Ureter (tissue), 1 donor: ENCODE results near the gene TANC1. TPM values are rescaled to one million over a fixed set of nuclear protein-coding genes. Genes with fewer than 3 reads are reported as not detected.

Experiments used
- DNase-seq: peaks from one replicate; pipeline ENCODE4 v3.0.0-alpha.2; 2020; ENCODE audit warnings: low spot score
- total RNA-seq: library from RNA; stranded (reverse); gene quantifications from one replicate; pipeline ENCODE4 v1.2.4, GENCODE V29; 2023
- donor health status: DM: yes; HTN: yes; CAD: no.

TANC1 gene
- total RNA-seq, 1 donor from 2014 or later: 62.9 TPM

DNA sequence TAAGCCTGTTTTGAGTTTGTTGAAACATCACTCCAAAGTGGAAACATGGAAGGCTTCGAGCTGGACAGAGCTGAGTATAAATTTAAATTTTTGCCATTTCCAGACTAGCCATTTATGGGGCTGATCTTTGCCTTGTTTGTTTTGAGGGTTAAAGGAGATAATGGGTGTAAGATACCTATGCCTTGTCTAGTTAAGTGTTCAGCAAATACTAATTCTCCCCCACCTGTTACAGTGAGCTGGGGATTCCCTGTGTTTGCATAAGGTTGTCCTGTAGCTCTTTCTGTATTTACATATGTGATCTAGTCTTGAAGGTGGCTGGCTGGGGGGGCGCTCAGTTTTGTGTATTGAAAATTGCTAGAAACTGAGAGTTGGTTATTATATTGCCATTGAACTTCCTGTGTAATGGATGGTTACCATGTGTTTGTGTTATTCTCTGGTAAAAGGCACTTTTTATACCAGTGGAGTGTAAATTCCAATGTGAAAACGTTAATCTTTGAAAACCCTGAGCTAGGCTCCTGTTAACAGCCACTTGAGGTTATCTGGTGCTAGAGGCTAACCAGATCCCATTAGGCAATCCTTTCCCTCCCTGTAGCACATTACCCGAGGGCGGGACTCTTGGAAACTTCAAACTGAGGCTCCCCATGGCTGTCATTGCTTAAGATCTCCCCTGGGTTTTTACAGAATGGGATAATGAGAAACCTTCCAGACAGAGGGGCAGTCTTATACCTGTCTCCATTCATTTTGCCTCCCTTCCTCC, 26.7 kb downstream of the TANC1 start:
- no peak for DNase-seq

DNA sequence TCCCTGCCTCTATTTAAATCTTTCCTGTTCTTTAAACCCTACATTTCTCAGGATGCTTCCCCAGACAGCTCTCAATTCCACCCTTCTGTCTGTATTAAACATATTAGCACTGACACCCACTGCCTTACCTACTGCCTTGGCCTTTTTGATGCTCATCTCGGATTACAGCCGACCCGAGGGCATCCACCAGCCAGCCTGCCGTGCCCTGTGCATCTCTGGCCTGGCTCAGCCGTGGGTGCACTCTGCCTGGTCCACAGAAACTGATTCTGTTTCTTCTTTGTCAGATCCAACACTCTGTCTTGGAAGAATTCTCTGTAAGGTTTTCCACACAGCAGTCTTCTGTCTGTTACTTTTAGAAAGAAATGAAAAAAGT, 27.2 kb downstream of the TANC1 start:
- no peak for DNase-seq

DNA sequence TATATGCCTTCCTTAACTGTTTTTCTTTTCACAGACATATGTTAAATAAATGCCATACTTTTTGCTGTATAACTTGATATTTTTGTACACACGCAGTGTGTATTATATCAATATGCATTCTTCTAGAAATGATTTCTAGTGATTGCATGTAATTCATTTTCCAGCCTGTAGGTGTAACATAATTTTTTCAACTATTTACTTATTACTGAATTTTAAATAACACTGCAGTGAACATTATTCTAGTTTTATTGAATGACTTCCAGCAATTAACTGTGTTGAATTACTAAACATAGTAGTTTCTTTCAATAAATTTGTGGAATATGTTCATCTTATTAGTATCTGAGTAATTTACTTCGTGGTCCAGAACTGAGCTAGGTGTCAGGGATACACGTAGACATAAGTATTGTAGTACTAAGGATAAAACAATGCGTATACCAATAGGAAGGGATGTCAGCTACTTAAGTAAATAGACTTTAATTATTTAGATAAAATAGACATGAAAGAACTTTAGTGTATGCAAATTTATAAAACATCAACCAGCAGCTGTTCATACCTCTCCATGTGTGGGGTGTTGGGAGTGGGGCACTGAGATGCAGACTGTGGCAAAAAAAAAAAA, 28.0 kb downstream of the TANC1 start:
- DNase-seq: no peak

DNA sequence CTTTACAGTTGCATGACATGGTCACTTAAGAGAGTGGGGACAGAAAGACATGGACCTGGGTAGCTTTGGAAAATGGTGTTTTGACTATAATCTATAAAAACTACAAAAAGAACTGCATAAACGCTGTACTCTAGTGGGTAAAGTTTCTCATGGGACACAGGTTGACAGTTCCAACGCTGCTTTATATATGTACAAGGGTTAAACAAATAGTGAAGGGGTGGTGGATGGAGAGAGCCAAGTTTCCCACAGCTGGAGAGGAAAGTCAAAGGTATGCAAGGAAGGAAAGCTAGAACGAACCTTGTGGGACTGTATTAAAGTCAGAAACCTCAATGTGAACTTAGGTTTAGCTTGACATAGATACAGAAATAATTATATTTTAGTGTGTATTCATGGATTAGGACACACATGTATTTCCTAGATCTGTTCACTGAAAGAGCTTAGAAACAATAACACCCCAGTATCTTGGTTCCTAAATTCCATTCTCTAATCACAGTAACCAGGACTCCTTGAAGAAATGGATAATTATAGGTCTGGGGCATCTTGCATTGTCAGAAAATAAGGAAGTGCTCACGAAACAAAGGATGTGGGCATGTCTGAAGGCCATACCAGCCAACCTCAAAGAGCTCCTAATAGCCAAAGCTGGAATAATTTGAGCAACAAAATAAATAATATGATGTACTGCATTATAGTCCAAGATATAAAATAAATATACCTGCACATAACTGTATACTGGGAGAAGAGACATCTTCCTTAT, 28.8 kb downstream of the TANC1 start:
- DNase-seq: no peak

DNA sequence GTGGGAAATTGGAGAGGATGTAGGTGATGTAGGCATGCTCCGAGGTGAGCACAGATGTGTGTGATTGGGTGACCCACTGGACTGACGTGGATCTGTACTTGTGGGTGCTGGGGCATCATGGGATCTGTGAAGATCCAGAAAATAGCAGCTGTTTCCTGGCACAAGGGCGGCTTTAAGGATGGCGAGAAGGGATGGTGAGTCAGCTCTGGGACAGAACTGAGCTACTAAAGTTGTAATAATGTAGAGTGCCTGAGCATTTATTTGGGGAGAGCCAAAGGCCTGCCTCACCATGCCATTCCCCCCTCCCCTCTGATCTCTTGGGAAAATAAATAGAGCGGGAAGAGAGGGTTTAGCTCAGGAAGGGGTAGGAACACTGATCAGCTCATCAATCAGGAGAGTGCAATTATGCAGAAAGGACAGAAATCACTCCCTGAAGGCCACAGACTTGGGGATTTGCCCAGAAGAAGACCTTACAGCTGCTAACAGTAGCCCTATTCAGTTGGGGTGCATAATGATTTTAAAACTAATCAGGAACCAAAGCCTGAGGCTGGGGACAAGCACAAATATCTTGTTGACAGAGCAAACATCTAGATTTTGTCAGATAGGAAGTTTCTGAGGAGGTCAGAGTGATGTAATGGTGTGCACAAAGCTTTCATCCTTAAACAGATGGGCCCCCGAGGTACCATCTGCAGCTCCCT, 30.3 kb downstream of the TANC1 start:
- no peak for DNase-seq

DNA sequence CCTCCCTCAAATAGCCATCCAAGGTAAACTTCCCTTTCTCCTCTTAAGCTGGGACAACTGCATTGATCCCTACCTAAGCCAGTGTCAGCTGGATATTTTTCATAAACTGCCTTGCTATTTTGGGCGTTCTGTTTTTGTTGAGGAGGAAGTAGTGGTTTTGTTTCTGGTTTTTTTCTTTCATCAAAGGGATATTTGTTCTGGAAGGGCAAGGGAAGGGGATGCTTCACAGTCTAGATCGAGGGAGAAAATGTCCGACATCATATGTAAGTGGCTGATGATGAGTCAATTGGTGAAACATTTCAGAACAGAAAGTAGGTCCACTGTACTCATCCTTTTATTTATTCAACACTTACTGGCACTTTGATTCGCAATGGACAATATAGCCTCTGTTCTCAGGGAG, 31.0 kb downstream of the TANC1 start:
- no peak for DNase-seq

DNA sequence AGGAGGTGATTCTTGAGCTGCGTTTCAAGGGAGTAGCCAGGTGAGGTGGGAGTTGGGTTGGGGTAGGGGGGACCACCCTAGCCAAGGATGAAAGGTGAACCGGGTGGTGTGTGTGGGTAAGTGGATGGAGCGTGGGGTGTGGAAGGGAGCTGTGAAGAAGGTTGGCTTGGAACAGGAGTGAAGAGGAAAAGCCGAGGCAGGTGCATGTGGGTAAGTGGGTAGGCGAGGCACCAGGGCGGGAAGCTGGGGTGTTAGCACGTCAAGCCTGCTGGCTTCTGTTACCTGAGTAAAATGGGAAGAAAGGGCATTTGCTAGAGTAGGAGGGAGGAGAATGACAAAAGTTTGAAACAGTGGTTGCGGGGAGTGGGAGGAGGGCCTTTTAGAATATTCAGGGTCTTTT, 31.6 kb downstream of the TANC1 start:
- DNase-seq: no peak

DNA sequence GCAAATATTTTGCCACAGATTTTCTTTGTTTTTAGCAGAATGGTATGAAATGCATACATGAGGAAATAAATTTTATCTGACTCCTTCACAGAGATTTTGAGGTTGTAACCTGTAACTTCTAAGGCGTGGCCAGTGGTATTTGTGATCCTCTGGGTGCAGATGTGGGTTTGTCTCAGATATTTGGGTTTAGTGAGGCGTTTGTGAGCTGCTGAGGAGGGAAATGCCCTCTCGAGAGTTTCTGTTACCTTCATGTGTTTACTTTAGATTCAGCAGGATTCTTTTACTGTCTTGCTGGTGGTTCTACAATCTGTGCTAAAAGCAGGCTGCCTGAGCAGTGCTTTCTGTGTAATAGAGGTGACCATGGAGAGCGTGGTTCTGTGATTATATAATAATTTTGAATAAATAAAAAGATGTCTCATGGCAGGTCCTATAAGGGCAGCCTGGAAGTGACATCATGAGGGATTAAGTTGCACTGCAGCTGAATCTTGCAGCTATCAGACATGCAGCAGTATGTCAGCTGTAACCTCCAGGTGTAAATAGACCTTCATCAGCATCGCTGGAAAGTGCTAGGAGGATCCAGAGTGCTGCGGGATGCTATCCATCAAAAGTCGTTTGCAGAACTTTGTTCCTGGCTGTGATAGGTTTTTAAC, 34.1 kb downstream of the TANC1 start:
- DNase-seq: no peak

DNA sequence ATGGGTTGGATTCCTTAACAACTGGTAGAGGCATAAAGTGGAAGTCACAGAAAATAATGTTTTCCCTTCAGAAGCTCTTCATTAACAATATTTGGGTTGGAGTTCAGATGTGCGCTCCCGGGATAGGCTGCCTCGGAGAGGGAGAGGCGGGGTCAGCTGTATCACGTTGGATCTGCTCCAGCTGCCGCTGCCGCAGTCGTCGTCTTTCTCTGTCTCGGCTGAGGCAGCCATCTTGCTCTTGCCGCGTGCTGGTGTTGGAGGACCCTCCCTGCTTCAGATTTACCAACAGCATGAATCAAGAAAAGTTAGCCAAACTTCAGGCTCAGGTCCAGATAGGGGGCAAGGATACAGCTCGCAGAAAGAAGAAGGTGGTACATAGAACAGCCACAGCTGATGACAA, 35.1 kb downstream of the TANC1 start:
- DNase-seq: no peak

DNA sequence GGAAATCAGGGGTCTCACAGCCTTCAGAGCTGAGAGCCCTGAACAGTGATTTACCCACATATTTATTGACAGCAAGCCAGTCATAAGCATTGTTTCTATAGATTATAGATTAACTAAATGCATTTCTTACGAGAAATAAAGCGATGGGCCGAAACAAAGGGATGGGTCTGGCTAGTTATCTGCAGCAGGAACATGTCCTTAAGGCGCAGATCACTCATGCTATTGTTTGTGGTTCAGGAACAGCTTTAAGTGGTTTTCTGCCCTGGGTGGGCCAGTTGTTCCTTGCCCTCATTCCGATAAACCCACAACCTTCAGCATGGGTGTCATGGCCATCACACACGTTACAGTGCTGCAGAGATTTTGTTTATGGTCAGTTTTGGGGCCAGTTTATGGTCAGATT, 36.4 kb downstream of the TANC1 start:
- no peak for DNase-seq

DNA sequence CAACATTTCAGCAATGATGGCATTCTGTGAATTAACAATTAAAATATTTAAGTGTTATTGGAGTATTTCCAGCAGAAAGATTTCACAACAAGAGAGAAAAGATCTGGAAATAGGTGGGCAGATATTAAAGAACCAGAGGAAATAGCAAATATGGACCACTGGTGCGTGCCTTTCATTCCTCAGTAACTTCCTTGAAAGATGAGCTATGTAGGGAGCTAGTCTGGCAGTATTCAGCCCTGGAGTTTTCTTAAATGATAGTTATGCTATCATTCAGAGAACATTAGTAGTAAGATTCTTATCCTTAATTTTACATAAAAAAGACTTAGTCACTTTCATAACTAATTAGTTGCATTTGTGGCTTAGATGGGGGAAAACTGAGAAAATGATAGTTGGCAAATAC, 41.5 kb downstream of the TANC1 start:
- no peak for DNase-seq

DNA sequence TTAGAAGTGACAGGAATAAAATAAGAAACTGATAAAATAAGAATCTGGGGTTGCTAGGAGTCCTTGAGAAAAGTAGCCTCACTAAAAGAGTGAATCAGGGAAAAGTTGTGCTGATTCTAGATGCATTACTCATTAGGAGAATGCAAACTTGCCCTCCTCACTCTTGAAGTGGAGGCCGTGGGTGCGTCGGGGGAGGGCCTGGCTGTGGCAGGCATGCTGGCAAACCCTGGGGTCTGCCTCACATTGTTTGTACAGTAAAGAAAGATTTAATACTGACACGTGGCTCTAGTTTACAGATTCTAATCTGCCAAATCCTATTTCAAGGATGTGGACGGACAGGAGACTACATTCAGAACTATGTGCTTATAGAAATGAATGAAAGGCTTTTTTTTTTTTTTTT, 41.9 kb downstream of the TANC1 start:
- no peak for DNase-seq

DNA sequence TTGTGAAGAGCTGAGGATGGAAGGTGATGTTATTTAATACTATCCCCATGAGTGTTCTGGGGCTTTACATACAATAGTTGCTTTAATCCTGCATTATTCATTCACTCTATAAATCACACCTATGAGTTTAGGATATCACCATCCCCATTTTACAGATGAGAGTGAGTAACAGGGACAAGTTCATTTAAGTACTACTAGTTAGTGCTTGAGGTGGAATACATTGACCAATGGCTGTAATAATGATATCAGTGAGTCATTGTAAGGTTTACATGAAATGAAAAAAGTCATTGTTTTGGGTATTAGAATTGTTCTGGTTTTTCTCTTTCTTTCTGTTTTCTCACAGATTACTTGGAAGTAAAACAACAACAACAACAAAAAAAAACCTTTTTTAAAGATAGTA, 42.5 kb downstream of the TANC1 start:
- no peak for DNase-seq

DNA sequence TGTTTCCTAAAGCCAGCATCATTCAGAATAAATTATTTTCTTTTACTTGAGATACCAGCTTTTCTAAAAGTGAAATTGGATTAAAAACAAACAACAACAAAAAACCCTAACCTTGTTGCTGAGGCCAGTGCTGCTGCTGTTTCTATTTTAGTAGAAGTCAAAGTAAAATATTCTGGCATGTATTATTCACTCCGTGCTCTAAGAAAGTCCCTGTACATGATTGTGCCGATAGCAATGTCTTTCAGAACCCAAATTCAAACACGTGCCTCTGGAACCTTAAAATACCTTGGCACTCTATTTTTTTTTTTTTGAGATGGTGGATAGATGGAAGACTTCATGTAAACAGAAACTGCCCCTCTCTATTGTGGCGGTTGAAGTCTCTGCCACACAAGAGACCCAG, 43.7 kb downstream of the TANC1 start:
- DNase-seq: no peak

DNA sequence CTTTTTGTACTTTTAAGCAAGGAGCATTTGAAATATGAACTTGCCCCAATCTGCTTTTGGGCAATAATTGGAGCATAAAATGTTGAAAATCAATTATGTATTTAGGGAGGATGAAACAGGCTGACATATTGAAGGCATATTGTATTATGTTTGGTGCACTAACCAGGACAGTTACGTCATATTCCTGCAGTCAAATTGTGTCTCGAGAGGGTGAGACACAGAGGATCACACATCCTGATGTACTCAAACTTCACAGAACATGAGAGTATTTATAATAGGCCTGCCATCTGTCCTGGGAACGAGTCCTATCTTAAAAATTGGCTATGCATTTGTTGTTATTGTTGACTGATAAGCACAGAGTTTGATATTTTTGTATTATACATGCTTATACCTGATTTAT, 44.7 kb downstream of the TANC1 start:
- no peak for DNase-seq

DNA sequence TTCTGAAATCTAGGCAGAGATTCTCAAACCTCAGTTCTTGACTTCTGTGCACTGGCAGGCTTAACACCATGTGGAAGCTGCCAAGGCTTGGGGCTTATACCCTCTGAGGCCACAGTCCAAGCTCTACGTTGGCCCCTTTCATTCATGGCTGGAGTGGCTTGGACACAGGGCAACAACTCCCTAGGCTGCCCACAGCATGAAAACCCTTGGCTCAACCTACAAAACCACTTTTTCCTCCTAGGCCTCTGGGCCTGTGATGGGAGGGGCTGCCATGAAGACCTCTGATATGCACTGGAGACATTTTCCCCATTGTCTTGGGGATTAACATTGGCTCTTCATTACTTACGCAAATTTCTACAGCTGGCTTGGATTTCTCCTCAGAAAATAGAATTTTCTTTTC, 46.7 kb downstream of the TANC1 start:
- no peak for DNase-seq

DNA sequence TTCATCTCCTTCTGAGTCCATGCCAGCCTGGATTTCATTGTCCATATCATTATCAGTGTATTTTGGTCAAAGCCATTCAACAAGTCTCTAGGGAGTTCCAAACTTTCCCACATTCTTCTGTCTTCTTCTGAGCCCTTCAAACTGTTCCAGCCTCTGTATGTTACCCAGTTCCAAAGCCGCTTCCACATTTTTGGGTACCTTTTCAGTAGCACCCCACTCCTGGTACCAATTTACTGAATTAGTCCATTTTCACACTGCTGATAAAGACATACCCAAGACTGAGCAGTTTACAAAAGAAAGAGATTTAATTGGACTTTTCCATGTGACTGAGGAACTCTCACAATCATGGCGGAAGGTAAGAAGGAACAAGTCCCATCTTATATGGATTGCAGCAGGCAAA, 47.4 kb downstream of the TANC1 start:
- no peak for DNase-seq

DNA sequence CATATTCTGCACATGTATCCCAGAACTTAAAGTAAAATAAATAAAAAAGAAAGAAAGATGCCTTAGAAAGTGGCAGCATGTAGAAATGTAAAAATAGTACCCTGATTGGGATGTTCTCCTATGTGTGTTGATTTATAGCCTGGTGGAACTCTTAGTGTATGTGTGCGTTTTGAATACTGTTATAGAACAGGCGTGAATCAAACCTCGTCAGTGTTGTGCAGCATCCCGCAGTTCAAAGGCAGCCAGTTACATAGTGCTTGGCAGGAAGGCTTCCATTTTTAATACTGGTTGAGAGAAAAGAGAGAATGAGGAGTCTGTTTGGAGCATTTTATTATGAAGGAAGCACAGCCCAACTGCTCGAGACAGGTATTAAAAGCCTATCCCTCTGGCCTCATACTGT, 49.4 kb downstream of the TANC1 start:
- DNase-seq: no peak

DNA sequence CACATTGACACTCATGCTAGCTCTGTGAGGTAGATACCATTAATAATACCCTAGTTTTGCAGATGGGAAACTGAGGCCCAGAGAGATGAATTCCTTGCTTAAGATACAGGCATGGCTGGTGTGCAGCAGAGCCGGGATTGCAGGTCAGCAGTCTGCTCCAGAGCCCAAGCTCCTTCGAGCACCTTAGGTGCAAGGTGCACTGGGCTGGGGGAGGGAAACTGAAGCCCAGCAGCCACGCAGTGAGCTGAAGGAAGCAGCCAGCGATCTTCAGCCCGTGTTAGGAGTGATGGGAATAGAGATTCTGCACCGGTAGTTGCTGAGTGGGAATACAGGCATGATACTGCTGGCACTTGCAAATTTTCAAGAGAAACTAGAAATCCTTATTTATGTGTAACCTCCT, 50.6 kb downstream of the TANC1 start:
- DNase-seq: no peak

DNA sequence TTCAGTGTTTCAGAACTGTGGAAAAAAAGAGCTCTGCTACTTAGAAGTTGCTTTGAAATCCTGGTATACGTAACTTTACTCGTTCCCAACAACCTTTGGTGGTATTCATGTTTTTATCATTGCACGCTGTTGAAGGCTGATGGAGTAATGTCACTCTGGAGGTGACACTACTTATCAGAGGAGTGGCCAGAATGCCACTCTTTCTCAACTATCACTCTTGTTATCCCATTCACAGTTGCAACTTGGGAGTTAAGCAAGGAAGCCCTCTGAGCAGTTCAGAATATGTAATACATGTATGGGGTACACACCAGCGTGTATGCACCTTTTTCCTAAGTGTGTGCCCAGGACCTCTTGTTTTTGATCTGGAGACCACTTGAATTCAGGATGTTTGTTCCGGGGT, 53.6 kb downstream of the TANC1 start:
- DNase-seq: no peak

DNA sequence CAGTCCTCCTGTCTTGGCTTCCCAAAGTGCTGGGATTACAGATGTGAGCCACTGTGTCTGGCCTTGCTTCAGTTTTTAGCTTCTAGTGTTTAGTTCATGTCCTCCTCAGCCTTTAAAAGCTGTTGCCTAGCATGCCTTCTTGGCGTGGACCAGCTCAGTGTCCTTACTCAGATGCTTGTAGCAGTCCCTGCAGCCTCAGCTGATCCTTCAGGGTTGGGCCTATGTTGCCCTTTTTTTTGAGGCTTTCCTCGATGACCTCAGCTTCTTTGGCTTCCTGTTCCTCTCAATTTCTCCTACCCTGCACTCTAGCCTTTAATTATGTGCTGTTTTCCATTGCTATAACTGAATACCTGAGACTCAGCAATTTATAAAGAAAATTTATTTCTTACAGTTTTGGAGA, 57.7 kb downstream of the TANC1 start:
- DNase-seq: no peak

DNA sequence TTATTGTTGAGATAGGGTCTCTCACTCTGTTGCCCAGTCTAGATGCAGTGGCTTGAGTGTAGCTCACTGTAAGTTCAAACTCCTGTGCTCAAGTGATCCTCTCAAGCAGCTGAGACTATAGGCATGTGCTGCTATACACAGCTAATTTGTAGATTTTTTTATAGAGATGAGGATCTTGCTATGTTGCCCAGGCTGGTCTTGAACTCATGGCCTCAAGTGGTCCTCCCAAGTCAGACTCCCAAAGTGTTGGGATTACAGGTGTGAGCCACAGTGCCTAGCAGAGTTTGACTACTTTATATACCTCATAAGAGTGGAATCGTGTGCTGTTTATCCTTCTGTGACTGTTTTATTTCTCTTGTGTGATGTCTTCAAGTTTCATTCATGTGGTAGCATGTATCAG, 60.3 kb downstream of the TANC1 start:
- no peak for DNase-seq
